ENCODE measurements around the gene FBXL16.

- TF ChIP-seq POLR2A (IDR thresholded peaks at IDR 0.05), result no peak
- TF ChIP-seq, protein P1, sequence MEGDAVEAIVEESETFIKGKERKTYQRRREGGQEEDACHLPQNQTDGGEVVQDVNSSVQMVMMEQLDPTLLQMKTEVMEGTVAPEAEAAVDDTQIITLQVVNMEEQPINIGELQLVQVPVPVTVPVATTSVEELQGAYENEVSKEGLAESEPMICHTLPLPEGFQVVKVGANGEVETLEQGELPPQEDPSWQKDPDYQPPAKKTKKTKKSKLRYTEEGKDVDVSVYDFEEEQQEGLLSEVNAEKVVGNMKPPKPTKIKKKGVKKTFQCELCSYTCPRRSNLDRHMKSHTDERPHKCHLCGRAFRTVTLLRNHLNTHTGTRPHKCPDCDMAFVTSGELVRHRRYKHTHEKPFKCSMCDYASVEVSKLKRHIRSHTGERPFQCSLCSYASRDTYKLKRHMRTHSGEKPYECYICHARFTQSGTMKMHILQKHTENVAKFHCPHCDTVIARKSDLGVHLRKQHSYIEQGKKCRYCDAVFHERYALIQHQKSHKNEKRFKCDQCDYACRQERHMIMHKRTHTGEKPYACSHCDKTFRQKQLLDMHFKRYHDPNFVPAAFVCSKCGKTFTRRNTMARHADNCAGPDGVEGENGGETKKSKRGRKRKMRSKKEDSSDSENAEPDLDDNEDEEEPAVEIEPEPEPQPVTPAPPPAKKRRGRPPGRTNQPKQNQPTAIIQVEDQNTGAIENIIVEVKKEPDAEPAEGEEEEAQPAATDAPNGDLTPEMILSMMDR (IDR thresholded peaks at IDR 0.05), result no peak
Measured at GRCh38 chr16:684961-685696, 20.5 kb downstream of the FBXL16 start.

All from right lobe of liver (tissue), 4 donors.